GM13977 (cell line): ENCODE results near the gene MRPS25.
A peak's percentile ranks its signal among the peaks of the same experiment; 100 is the strongest.

Experiments used
- DNase-seq: peaks from one replicate; pipeline ENCODE4 v3.0.0; 2012; ENCODE audit warnings: low spot score
- in situ Hi-C: fragments of 300-500 bp; cut with MboI; formaldehyde crosslinking; loops from one replicate; pipeline ENCODE4 v1.12.0; 2022; ENCODE audit warnings: low sequenced_read_pairs, low pct_unique_long_range_greater_than_20kb, mixed read lengths, inconsistent platforms; ENCODE audit not compliant: unreplicated experiment
- TF ChIP-seq, protein P1 (sequence below): IDR thresholded peaks from 2 replicates; pipeline ENCODE4 v1.5.1; 2012; ENCODE audit warnings: mild to moderate bottlenecking, control low read depth; ENCODE audit not compliant: insufficient read depth; ENCODE audit errors: extremely low read depth, missing control alignments

MRPS25 gene

DNA sequence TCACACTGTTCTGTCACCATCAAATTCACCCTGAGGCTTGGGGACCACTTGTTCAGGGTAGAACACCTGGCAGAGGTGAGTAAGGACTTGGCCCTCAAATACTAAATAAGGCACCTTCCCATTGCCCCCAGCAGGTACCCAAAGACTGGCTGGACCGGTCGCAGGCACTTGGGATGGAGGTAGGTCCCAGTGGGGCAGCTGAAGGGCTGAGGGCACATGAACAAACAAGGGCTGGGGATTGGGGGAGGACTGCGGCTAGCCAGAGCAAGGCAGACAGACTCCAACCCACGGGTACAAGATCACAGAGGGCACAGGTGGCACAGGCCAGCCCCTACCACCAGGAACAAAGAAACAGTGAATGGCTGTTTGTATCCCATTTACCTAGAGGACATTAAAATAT lies 1.9 kb downstream of the MRPS25 start:
- TF ChIP-seq, protein P1, sequence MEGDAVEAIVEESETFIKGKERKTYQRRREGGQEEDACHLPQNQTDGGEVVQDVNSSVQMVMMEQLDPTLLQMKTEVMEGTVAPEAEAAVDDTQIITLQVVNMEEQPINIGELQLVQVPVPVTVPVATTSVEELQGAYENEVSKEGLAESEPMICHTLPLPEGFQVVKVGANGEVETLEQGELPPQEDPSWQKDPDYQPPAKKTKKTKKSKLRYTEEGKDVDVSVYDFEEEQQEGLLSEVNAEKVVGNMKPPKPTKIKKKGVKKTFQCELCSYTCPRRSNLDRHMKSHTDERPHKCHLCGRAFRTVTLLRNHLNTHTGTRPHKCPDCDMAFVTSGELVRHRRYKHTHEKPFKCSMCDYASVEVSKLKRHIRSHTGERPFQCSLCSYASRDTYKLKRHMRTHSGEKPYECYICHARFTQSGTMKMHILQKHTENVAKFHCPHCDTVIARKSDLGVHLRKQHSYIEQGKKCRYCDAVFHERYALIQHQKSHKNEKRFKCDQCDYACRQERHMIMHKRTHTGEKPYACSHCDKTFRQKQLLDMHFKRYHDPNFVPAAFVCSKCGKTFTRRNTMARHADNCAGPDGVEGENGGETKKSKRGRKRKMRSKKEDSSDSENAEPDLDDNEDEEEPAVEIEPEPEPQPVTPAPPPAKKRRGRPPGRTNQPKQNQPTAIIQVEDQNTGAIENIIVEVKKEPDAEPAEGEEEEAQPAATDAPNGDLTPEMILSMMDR, result no peak
- in situ Hi-C loops, result no loop called here
- DNase-seq, result no peak

DNA sequence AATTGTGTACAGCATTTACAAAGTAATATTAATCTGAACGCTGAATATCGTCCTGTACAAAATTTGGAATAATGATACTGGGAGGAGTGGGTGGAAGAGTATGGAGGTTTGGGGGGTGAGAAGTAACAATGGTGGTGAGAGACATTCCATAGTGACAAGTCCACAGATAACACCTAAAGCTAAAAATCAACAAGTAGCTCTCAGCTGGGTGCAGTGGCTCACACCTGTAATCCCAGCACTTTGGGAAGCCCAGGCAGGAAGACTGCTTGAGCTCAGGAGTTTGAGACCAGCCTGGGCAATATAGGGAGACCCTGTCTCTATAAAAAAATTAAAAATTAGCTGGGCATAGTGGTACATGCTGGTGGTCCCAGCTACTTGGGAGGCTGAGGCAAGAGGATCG lies 5.1 kb downstream of the MRPS25 start:
- in situ Hi-C loops, result no loop called here
- TF ChIP-seq, protein P1, result no peak
- no peak for DNase-seq

DNA sequence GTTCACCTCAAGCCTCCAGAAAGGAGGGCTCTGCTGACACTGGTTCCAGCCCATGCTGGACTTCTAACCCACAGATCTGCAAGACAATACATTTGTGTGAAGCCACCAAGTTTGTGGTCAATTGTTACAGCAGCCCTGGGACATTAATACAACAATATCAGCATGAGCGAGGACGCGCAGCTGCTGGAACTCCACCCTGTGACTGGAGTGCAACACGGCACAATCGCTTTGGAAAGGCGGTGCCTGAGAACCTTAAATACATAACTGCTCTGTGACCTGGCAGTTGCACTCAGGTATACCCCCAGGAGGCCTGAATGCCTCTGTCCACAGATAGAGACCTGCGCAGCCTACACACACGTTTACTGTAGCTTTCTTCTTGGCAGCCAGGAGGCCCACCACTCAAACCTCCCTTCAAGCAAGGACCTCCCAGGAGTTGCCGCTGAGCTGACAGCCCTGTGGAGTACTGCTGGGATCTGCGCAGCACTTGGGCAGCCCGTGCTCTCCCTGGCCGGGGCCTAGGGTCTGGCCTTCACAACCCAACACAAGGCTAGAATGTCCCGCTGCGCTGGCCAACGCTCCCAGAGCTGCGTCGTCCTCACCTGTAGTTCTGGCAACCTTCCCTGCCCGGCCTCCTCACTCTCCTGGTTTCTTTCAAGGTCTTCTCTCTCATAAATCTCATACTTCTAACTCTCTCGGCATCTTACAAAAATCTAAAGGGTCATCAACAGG lies 8.3 kb downstream of the MRPS25 start:
- in situ Hi-C loops, result no loop called here
- no peak for DNase-seq
- TF ChIP-seq, protein P1, result no peak

DNA sequence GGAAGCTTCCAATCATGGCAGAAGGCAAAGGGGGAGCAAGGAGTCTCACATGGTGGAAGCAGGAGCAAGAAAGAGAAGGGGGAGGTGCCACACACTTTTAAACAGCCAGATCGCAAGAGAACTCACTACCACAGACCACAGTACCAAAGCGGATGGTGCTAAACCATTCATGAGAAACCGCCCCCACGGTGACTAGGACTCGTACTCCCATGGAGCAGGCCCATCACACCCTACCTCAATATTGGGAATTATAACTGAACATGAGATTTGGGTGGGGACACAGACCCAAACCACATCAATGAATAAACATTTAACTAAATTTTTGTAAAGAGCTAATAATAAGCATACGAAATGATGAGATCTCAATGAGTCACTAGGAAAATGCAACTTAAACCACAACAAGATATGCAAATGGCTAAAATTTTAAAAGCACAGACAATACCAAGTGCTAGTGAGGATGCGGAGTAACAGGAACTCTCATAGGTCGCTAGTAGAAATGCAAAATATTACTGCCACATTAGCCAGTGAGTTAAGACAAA lies 10.0 kb downstream of the MRPS25 start:
- in situ Hi-C loops, result no loop called here
- DNase-seq, result peak; percentile 67
- TF ChIP-seq, protein P1, result no peak

DNA sequence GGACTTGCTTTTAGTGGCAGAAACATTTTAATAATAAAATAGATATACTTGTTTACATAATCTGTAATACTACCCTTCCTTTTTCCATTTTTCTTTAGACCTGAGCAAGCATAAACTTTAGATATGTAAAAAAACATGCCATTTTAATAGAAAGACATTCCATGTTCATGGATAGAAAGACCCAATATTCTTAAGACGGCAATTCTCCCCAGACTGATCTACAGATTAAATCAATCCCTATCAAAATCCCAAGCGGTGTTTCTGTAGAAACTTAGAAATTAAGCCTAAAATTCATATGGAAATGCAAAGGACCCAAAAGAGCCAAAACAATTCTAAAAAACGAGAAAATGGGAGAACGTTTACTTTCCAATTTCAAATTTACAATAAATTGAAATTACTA lies 11.6 kb downstream of the MRPS25 start:
- in situ Hi-C loops, result no loop called here

DNA sequence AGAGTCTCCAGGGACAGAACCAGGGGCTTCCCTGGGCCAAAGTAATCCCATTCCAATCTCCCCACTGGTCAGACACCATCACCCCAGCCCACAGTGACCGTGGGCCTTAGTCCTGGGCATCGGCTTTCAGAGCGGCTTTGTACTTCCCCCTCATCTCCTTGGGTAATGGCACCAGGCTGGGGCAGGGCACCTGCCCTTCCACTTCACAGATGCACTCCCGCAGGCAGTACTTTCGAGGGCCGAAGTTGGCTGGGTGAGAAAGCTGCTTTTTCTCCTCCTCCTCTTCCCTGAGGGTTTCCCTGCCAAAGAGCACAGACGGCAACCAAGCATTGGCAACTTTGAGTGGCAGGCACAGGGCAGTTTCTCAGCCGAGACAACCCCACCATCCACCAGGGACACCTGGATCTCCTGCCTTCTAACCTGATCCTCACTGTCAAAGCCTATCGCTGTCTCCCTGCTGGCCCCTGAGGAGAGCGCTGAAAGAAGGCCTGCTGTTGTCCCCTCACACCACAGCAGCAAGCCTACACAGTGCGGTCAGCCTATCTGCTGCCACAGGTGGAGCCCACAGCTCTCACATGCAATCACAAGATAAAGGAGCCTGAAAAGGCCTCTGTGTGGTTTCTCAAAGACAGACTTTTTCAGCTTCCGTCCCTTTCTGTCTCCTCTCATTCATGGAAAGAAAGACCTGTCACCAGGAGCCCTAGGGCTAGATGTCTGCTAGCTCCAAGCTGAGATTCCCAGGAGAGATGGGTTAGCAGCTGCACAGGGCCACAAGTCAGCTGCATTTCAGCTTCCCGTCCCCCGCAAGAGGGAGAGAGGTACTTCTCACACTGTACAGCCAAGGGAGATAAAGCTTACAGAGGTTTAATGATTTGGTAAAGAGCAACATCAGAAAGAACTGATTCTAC lies 12.5 kb downstream of the MRPS25 start:
- DNase-seq, result no peak
- TF ChIP-seq, protein P1, result no peak
- in situ Hi-C loops, result no loop called here

More for the DNA sequence above, 11.6 kb downstream of the MRPS25 start:
- TF ChIP-seq, protein P1, result no peak
- no peak for DNase-seq
